HG03025 (cell line): Measurements from ENCODE around the gene SYNM.

Experiments
- ATAC-seq: cut with Tn5 transposase; IDR thresholded peaks from one replicate; pipeline ENCODE4 v1.9.1; 2021; ENCODE audit warnings: mild to moderate bottlenecking, moderate library complexity; ENCODE audit not compliant: unreplicated experiment, low FRiP score

SYNM gene

GRCh38 chr15:99137877-99138276, 33.0 kb downstream of the SYNM start:
- no peak for ATAC-seq

DNA sequence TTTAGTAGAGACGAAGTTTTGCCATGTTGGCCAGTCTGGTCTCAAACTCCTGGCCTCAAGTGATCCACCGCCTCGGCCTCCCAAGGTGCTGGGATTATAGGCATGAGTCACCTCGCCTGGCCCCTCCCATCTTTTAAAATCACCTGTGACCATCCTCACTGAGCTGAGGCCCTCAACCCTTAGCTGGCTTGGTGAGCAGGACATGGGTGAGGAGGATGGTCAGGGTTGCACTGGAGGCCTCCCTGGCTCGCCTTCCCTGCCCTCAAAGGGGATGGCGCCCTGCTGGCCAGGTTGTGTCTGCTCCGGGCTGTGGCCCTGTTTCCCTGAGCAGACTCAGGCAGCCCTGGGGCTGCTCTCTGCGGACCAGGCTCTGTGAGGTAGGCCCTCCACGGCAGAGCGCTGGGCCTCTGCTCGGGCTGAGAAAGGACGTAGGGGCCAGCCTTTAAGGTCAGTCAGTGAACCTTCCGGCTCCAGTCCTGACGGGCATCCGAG, 33.7 kb downstream of the SYNM start:
- no peak for ATAC-seq

DNA sequence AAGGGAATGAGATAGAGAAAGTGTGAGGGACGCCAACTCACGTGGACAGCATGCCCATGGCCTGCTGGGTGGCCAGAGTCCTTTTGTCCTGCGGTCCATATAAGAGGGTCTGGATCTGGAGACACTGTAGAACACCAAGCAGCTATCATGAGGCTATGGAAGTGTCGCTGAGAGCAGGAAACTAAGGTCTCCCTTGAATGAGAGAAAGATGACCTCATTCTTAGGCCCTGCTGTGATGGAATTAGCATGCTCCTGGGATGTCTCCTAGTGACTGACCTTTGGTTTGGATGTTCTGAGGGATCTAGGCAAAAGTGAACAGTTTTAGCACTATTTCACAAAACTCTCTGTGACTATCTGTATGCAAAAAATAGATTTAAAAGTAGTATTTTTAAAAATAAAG, 34.4 kb downstream of the SYNM start:
- ATAC-seq: no peak

DNA sequence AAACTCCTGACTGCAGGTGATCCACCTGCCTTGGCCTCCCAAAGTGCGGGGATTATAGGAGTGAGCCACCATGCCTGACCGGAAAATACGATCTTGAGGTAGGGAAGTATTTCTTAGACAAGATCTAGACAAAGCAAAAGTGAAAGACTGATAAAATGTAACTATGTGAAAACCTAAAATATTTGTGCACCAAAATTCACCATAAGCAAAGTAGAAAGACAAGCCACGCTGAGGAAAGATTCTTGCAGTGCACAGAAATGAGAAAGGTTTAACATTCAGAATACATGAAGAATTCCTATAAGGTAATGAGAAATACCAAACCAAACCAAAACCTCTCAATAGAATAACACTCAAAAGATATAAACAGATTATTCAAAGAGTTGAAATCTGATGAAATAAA, 35.7 kb downstream of the SYNM start:
- no peak for ATAC-seq

DNA sequence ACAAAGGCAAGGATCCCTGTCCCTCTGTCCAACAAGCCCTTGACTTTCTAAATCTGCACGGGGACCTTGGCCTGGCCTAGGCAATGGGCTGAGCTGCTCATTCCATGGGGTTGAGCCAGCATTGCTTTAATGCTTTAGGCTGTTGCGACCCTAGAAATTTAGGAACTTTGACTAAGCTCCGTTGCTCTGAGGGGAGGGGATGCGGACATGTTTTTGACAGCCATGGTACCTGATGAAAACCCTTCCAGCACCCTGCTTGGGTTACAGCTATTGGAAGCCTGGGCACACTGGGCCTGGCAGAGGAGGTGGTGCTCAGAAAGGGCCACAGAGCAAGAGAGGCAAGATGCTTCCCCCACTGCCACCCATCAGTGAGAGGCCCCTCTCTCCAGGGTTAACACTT, 37.1 kb downstream of the SYNM start:
- ATAC-seq: no peak

- no peak for ATAC-seq
These were observed 37.7 kb downstream of the SYNM start for GRCh38 chr15:99142562-99142961.

DNA sequence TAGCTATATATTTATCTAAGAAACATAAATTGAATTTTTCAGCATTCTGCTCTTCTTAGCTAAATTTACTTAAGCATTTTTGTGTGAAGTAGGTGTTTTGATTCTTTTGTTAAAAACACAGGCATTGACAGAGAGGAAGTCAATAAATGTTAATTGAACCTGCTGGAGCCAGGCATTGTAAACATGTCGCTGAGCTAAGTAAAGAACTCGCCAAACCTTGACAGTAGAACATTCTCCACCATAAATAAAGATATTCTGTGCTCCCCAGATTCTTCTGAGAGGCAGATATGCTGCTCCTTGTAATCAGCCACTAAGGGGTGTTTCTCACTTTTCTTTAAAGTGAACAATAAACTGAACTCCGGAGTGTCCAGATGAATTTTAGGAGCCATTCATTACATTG, 38.4 kb downstream of the SYNM start:
- ATAC-seq: no peak

DNA sequence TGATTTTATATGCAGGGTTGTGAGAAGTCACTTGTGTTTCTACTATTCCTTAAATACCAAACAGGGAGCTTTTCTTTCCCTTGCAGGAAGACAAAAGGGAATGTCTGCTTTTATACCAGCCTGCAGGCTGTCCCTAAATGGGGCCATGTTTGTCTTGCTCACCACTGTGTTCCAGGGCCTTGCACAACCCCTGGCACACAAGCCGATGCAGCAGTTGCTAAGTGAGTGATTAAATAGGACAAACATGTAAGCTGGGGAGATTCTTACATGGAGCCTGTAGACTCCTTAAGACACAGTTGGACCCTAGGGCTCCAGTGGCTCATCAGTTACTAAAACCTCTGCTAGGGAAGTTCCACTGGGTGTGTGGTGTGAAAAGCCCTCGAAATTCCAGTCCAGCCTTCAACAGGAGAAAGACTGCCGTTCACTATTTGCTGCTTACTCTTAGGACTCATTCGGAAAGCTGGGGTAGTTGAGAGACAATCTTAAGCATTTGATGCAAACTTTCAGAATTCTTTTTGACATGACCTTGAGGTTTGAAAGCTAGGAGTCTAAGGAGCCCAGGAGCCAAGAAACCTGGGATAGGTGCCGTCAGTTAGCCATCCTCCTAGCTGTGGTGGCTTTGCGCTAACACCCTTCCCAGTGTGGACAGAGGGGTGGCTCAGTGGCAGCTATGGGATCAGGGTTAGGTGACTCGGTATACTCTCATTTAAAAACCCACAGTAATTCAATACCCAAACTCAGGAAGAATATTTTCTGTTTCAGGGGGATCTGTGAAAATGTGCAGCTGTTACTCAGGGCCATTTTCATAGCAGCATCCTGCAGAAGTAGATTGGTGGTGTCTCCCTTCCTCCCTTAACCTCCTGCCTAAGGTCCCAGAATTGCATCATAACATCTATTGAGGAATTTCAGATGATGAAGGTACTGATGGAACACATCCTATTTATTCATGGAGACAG, 39.1 kb downstream of the SYNM start:
- ATAC-seq: no peak

DNA sequence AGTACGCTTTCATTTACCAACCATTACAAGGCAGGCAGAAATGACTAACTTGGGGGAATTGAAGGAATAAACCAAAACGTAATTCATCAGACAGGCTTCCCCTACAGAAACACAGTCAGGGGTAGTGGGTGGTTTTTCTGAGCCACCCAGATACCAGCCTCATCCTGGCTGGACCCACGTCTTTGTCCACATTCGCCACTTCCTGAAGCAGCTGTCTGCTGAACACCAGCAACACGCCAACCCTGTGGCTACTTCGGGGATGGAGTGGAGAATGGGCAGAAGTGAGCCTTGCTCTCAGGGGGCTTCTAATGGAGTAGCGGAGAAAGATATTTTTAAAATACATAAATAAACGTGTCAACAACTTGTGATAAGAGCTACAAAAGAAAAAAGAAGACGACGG, 40.1 kb downstream of the SYNM start:
- no peak for ATAC-seq

DNA sequence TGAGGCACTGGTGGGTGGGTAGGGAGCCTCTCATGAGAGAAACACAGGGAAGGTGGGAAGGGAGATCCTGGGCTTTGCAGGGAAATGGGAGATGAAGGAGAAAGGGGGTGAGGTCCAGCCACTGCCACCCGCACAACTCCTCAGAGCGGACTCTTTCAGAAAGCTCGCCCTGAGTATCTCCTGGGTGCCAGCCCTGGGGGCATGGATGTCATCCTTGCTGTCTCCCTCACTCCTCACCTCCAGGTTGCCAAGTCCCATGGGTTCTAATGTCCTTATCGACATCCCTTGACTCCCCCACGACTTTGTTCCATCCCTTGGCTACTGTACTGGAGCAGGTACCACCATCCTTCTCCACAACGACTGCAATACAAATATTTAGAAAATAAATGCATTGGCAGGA, 40.9 kb downstream of the SYNM start:
- ATAC-seq: no peak

DNA sequence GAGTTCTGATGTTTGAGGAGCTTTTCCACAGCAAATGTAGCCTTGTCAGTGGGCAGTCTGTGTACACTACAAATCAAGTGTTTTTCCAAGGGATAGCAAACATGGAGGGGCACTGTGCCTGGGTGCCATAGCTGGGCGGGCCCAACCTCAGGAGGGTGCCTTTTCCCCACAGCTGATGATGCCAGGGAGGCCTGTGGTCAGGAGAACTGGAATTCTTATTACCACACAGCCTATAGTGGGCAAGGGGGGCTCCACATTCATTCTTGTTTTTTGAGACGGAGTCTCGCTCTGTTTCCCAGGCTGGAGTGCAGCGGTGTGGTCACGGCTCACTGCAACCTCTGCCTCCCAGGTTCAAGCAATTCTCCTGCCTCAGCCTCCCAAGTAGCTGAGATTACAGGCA, 41.8 kb downstream of the SYNM start:
- ATAC-seq: no peak

- ATAC-seq: no peak
These were observed 44.0 kb downstream of the SYNM start for GRCh38 chr15:99148851-99149276.

DNA sequence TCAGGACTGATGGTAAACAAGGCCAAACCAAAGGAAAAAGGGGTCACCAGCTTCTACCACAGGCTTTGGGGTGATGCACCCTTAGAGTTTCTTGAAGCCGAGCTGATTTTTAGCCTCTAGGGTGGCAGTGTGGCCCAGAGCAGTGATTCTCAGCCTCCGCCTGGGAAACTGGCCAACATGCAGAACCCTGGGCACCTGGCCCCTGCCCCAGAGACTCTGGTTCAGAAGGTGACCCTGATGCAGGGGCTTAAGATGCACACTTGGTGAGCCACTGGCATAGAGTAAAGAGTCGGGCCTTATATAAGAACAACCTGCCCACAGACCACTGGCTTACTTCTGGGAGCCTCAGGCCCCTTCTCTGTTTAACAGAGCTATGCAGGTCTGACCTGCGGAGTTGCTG, 44.5 kb downstream of the SYNM start:
- ATAC-seq: no peak

- ATAC-seq: no peak
These were observed 46.3 kb downstream of the SYNM start for GRCh38 chr15:99151156-99151555.

DNA sequence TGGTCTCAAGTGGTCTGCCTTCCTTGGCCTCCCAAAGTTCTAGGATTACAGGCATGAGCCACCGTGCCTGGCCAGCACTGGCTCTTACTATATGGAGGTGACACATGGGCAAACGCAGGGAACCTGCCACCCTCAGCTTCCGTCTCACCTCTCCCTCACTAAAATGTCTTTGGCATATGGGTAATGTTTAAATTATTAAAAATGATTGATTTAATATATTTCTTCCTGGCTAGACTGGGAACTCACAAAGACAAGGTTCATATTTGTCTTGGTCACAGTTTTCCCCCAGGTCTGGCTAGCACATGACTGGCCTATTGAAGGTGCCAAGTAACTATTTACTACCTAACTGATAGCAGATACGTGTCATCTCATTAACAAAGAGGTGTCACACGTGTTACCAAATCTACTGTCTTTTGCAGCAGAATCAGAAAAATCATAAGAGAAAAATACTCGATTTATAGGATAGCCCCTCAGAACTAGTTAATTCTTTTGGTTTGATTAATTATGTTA, 48.2 kb downstream of the SYNM start:
- no peak for ATAC-seq

DNA sequence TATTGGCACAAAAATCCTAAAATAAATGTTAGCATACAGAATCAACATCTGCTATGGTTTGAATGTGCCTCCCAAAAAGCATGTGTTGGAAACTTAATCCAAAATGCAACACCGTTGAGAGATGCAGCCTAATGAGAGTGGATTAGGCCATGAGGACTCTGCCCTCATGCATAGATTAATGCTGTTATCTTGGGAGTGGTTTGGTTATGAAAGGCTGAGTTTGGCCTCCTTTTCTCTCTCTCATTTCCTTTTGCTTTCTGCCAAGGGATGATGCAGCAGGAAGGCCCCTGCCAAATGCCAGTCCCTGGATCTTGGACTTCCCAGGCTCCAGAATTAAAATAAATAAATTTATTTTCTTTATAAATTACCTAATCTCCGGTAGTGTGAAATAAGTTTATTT, 49.4 kb downstream of the SYNM start:
- no peak for ATAC-seq

DNA sequence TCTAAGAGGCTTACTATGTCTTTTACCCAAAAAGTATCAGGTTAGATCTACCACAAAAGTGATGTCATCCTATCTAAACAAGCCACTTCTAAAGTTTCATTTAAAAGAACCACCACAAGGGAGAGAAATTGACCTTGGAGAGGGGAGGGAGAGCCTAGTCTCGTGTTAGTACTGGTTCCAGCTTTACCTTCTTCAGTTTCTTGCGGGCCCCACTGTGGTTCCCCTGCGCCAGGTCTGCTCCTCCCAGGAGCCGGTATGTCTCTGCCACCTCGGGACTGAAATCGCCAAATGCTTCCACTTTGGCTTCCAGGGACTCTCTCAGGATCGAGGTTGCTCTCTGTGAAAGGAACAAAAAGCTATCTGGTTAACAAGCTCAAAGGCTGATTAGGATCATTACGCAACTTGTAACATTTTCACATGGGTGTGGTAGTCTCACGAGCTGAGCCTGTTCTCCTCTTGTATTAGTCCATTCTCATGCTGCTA, 51.1 kb downstream of the SYNM start:
- ATAC-seq: no peak

DNA sequence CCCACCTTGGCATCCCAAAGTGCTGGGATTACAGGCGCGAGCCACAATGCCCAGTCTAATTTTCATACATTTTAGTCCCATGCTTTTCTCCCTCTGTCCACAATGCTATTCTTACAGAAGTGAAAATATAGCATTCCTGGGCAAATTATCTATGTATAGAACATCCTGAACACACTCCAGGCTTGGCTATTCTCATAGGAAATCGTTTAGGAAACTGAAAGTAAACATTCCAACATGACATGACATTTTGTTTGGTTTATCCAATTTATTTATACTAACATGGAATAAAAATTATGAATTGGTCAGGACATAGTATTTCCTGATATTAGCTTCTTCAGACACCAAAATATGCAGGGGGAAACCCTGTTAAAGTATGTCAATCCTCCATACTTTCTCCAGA, 52.6 kb downstream of the SYNM start:
- ATAC-seq: no peak

DNA sequence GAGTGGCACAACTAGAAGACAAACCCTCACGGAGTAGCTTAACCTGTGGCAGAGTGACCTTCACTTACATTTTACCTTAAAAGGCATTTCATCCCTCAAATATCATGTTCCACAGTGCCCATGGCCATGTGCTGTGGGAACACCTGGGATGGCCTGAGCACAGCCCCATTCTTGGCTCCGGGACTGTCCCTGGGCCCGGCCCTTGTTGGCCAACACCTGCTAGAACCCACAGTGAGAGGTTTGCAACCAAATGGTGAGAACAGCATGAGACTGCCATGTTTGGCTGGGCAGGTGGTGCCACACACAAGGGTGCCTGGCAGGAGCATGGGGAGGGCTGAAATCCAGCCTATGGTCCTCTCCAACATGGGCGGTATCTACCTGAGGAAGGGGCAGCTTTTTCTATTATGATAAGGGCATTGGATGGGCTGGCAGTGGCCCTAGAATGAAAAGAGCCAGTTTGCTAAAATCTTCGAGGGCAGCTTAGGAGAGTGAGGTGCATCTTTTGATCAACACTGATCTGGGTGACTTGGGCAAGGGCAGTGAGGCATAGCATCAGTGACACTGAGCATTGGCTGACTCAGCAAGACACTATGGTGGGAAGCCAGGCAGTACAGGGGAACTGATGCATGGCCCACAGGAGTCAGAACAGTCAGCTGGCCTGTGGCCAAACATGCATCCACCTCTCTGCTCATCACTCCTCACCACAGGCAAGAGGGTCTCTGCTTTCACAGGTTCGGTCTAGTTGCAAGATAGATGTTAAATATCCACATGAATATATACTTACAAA, 53.9 kb downstream of the SYNM start:
- ATAC-seq: no peak

DNA sequence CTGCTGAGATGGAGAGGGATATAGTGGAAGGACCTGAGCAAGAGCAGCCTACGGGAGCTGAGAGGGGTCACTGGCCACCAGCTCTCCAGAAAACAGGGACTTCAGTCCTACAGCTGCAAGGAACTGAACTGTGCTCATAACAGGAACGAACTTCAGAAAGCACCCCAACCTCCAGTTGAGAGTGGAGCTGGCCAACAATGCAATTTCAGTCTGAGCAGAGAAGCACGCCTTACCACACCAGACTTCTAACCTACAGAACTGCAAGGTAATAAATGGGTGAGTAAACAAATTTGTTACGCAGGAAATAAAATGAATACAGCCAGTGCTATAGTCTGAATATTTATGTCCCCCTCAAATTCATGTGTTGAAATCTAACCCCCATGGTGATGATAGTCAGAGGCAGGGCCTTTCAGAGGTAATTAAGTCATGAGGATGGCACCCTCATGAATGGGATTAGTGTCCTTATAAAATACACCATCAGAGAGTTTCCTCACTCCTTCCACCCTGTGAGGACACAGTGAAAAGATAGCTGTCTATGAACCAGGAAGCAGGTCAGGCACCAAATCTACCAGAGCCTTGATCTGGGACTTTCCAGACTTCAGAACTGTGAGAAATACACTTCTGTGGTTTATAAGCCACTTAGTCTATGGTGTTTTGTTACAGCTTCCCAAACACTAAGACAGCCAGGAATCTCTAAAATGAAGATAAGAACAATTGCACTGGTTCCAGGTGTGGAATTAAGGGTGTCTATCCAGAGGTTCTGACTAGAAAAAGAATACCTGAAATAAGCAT, 58.6 kb downstream of the SYNM start:
- ATAC-seq: no peak
